Transverse colon (tissue), 4 donors: ENCODE results near the gene NUB1.

Experiments
- CTCF ChIP-seq, 5 experiments: fragments of 200-600 bp in 3 of 5; fragments of 450-650 bp in 2 of 5; sonication (generic) in 3 of 5; IDR thresholded peaks; 1 replicate in 2 of 5; 2 replicates in 3 of 5; pipeline ENCODE4 v1.5.1; 2016 to 2017; ENCODE audit warnings: antibody characterized with exemption in 5 of 5, inconsistent platforms in 3 of 5, mild to moderate bottlenecking in 2 of 5, moderate library complexity in 1 of 5
- POLR2A ChIP-seq: fragments of 450-650 bp; IDR thresholded peaks from one replicate; pipeline ENCODE4 v1.6.1; 2016; ENCODE audit warnings: antibody characterized with exemption, mild to moderate bottlenecking, moderate library complexity
- POLR2AphosphoS5 ChIP-seq, 3 donors: sonication (generic); formaldehyde crosslinking; IDR thresholded peaks; one replicate each; pipeline ENCODE4 v1.6.1; 2016; ENCODE audit warnings: antibody characterized with exemption in 3 of 3

- no peak for TF ChIP-seq CTCF (IDR thresholded peaks at IDR 0.05)
- no peak for TF ChIP-seq POLR2AphosphoS5 (IDR thresholded peaks at IDR 0.05)
- TF ChIP-seq POLR2A = no peak
These were observed 60.6 kb downstream of the NUB1 start for GRCh38 chr7:151402029-151402835.
